ENCODE data around the gene PTK6. TPM values are rescaled to one million over a fixed set of nuclear protein-coding genes. Genes with fewer than 3 reads are reported as not detected.

Gene PTK6
- total and polyA plus RNA-seq, 2 of the 13 experiments (the other 11 are each of a cell fraction or from before 2014, with no cell fraction given), result 0.08 TPM; not detected in 1

GRCh38 chr20:63574156-63574828 is 37.1 kb upstream of the PTK6 start, which contains the start of gene HELZ2 (continued):
- no peak for TF ChIP-seq EP300 (IDR thresholded peaks at IDR 0.05; ENCODE audit: low read depth in 2 of 2, low read length in 2 of 2)
- peak; percentile 26; the same call in 1 of the 2 replicates for TF ChIP-seq EP300 (CRISPR knock-in tag; IDR thresholded peaks at IDR 0.05; ENCODE audit: borderline replicate concordance)
- TF ChIP-seq MLXIP (CRISPR knock-in tag; IDR thresholded peaks at IDR 0.05; ENCODE audit: borderline replicate concordance), result no peak

GRCh38 chr20:63573647-63574131 is 36.5 kb upstream of the PTK6 start:
- Histone ChIP-seq H3K36me3 (replicated peaks in 1 of 2; ENCODE audit: control insufficient read depth in 1 of 2, insufficient read depth in 2 of 2, low read length in 2 of 2) (no peaks in the 10 kb centered on the region), H4K20me1 (ENCODE audit: insufficient read depth, low read length) (peaks cover 2% of the 10 kb centered on the region; the same call in 1 of the 2 replicates), H3K9ac (ENCODE audit: insufficient read depth, low read depth, low read length) (peak overlapping the region; percentile 86), H3K4me3 (replicated peaks in 1 of 3; ENCODE audit: insufficient read depth in 1 of 3, low read depth in 2 of 3, low read length in 3 of 3) (peak overlapping the region; percentile 88 to 98 (median 94)), H3K9me3 (ENCODE audit: low read length) (no peaks in the 10 kb centered on the region), H3K4me1 (ENCODE audit: insufficient read depth, low read length) (peaks cover 55% of the 10 kb centered on the region), H3K4me2 (ENCODE audit: low read depth, low read length) (peak overlapping the region; percentile 88), H2AFZ (ENCODE audit: low read length) (no peak overlapping the region), H3K27me3 (ENCODE audit: control insufficient read depth in 1 of 2, insufficient read depth in 2 of 2, low read length in 2 of 2) (peaks cover 4 to 18% of the 10 kb centered on the region in 2 experiments; a peak in 2 of 5 replicates), H3K79me2 (ENCODE audit: insufficient read depth, low read length) (no peaks in the 10 kb centered on the region), H3K27ac (ENCODE audit: extremely low read length, insufficient read depth, low read length) (peak overlapping the region; percentile 23)
- intact Hi-C loops (cut with micrococcal nuclease; ENCODE audit: unreplicated experiment) (loop anchor here (1.0 kb wide), 1 partner anchor 35 kb away; no protein-coding TSS in a partner anchor), in situ Hi-C loops (cut with HindIII; ENCODE audit: extremely low pct_ligation_motif_present, low pct_unique_long_range_greater_than_20kb) (no loop called here)
- DNase-seq (ENCODE audit: low spot score), result no peak
- FAIRE-seq, result no peak
- ChIA-PET CTCF (ENCODE audit: low intra/inter-chr PET ratio, low total read pairs) (interaction anchor here (2.8 kb wide), 1 partner anchor 36 kb away, joined by 22 read pairs; the partner anchor contains the start of gene PTK6), POLR2A (interaction anchor here (0.8 to 2.6 kb wide), 22 partner anchors 9 to 480 kb away, joined by 3 to 26 read pairs (median 4); partner anchors contain the start of genes GMEB2, PPDPF, PTK6 and RTEL1)
- ATAC-seq, result peak; percentile 46
- WGBS (ENCODE audit: low lambda C conversion rate), result 4% methylated on average over 14 of the region's 24 CpGs
- BruUV-seq (replicated peaks), result TSS peak; percentile 53
- TF ChIP-seq TRIM22 (IDR thresholded peaks at IDR 0.05) (no peak), LBX2 (CRISPR knock-in tag; IDR thresholded peaks at IDR 0.05; ENCODE audit: borderline replicate concordance) (no peak), HES4 (CRISPR knock-in tag; IDR thresholded peaks at IDR 0.05; ENCODE audit: borderline replicate concordance) (0 out of 2 replicates have a peak, but pooled peaks have one; percentile 14), MIER2 (CRISPR knock-in tag; IDR thresholded peaks at IDR 0.05) (no peak), ZNF484 (CRISPR knock-in tag; IDR thresholded peaks at IDR 0.05; ENCODE audit: borderline replicate concordance, low read depth) (no peak), ESRRA (CRISPR knock-in tag; IDR thresholded peaks at IDR 0.05; ENCODE audit: low read depth) (no peak), POGK (CRISPR knock-in tag; conservative IDR thresholded peaks at IDR 0.05) (no peak), MYNN (CRISPR knock-in tag; IDR thresholded peaks at IDR 0.05; ENCODE audit: low read depth) (no peak), ZZZ3 (CRISPR knock-in tag; IDR thresholded peaks at IDR 0.05; ENCODE audit: borderline replicate concordance) (0 out of 2 replicates have a peak, but pooled peaks have one; percentile 34), ZNF44 (CRISPR knock-in tag; IDR thresholded peaks at IDR 0.05) (no peak), RCOR2 (CRISPR knock-in tag; IDR thresholded peaks at IDR 0.05) (no peak), ZFAT (CRISPR knock-in tag; conservative IDR thresholded peaks at IDR 0.05) (no peak)

All from HepG2 (cell line).